ENCODE data around the gene GALNT10.

Gene GALNT10

GRCh38 chr5:154410786-154411185, 220.3 kb downstream of the GALNT10 start:
- DNase-seq = no peak

GRCh38 chr5:154411338-154411737, 220.8 kb downstream of the GALNT10 start:
- DNase-seq = no peak

- DNase-seq = no peak
These were observed 221.8 kb downstream of the GALNT10 start for GRCh38 chr5:154412316-154412715.

DNA sequence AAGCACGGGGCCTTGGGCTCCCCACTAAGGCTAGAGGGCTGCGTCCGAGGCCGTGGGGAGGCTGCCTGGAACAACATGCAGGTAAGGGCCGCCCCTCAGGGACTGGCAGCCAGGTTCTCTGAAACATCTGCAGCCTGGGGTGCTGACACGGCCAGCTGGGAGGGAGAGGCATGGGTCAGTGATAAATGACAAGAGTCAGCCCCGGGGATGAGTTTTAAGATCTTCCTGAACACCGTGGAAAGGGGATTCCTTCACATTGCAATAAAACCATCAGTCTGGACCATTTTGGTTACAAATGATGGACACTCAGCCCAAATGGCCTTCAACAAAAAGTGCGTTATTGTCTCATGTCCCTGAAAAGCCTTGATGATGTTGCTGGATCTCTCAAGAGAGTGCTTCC, 222.4 kb downstream of the GALNT10 start:
- no peak for DNase-seq

DNA sequence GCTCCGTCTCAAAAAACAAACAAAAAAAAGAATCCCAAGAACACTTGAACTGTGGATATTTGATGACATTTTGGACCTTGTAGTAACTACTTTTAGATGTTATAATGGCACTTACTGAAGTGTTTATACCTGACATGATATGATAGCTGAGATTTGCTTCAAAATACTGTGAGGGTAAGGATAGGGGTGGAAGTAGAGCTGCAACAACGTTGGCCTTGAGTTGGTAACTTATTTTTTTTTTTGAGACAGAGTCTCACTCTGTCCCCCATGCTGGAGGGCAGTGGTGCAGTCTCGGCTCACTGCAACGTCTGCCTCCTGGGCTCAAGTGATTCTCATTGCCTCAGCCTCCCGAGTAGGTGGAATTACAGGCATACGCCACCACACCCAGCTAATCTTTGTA, 224.6 kb downstream of the GALNT10 start:
- DNase-seq = no peak

DNA sequence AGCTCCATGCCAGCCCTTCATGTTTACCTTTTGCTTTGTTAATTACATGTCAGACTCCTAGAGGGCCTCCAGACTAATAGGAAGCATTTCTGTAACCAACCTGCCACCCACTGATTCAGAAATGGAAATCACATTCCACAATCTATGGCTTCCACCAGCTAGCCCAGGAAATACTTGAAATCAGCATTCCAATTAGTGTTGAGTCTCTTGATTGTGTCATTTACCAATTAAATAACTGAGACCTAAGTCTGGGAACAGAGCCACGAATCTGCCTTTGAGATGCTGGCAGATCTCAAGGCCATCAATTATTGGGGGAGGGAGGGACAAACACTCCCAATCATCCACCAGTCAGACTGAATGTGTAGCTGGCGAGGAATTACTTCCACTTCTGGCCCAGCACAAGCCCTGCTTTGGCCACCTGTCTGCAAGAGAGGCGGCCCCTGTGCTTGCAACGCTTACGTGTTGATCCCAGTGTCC, 227.8 kb downstream of the GALNT10 start:
- DNase-seq = no peak

DNA sequence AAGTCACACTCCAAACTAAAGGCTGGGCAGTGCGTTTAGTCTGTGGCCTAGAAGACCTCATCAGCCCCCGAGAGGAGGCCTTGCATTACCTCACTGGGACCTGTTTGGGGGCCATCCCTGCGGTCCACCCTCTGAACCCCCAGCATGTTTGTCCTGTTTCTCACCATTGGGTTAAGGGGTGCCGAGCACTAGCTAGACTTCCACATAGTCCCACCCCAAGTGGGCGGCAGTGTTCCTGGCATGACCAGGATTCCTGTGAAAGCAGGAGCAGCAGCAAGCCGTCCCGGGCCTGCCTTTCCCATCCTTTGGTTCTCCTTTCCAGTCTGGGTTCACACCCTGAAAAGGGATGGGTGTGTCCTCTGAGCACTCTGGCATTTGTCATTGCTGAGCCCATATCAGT, 228.7 kb downstream of the GALNT10 start:
- no peak for DNase-seq

GRCh38 chr5:154421868-154422267, 231.3 kb downstream of the GALNT10 start:
- no peak for DNase-seq

- no peak for DNase-seq
These were observed 231.8 kb downstream of the GALNT10 start for GRCh38 chr5:154422298-154422697.

DNA sequence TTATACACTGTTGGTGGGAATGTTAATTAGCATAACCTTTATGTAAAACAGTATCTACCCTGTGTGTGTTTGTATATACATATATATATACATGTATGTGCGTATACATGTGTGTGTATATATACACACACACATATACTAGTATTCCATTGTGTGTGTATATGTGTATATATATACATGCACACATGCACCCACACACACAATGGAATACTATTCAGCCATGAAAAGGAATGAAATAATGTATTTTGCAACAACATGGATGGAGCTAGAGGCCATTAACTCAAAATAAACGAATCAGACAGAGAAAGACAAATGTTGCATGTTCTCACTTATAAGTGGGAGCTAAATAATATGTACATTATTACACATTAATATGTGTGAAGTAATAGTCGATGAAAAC, 237.7 kb downstream of the GALNT10 start:
- DNase-seq = no peak

DNA sequence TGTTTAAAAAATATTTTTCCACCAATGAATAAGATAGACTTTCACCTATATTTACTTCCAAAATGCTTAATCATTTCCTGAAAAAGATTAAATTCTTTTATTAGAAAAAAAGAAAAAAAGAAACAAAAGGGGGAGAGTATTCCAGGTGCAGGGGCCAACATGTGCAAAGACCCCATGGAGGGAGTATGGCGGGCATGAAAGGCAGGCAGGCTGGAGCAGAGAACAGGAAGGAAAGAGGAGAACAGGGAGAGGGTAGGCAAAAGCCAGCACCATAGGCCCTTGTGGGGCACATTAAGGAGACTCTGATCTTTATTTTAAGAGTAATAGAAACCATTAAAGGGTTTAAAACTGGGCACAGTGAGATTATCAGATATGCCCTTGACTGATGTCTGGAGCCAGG, 238.8 kb downstream of the GALNT10 start:
- no peak for DNase-seq

GRCh38 chr5:154430466-154430865, 239.9 kb downstream of the GALNT10 start:
- no peak for DNase-seq

GRCh38 chr5:154430961-154431630, 240.6 kb downstream of the GALNT10 start:
- DNase-seq = no peak

- no peak for DNase-seq
These were observed 244.7 kb downstream of the GALNT10 start for GRCh38 chr5:154435226-154435625.

DNA sequence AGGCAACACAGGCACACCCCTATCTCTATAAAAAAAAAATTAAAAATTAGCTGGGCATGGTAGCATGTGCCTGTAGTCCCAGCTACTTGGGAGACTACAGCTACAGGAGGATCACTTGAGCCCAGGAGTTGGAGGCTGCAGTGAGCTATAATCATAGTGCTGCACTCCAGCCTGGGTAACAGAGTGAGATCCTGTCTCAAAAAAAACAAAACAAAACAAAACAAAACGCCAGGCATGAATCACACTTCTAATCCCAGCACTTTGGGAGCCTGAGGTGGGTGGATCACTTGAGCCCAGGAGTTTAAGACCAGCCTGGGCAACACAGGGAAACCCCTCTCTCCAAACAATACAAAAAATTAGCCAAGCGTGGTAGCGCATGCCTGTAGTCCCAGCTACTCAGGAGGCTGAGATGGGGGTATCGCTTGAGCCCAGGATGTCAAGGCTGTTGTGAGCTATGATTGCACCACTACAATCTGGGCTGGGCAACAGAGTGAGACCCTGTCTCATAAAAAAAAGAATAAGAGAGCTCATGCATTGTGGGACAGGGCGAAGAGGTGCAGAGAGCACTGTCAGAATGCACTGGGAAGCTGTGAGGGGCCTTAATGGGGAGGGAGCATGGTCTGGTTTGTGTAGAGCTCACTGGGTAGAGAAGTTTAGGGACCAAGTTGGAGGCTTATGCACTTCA, 246.9 kb downstream of the GALNT10 start:
- DNase-seq = no peak

- DNase-seq = no peak
These were observed 250.0 kb downstream of the GALNT10 start for GRCh38 chr5:154440540-154440939.

DNA sequence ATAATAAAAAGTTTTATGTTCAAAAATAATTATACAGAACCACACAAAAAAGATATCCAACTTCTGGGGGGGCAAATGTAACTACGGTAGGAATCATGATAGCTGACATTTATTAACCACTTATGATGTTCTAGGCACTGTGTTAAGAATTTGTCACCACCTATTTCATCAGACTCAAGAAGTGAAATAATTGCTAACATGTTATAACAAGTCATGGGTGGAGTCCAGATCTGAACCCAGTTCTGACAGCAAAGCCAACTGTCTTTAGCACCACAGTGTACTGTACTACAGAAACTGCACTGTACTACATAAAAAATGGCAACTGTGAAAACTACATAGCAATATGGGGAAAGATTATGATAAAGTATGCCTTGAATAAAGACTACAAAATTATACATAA, 252.3 kb downstream of the GALNT10 start:
- no peak for DNase-seq

DNA sequence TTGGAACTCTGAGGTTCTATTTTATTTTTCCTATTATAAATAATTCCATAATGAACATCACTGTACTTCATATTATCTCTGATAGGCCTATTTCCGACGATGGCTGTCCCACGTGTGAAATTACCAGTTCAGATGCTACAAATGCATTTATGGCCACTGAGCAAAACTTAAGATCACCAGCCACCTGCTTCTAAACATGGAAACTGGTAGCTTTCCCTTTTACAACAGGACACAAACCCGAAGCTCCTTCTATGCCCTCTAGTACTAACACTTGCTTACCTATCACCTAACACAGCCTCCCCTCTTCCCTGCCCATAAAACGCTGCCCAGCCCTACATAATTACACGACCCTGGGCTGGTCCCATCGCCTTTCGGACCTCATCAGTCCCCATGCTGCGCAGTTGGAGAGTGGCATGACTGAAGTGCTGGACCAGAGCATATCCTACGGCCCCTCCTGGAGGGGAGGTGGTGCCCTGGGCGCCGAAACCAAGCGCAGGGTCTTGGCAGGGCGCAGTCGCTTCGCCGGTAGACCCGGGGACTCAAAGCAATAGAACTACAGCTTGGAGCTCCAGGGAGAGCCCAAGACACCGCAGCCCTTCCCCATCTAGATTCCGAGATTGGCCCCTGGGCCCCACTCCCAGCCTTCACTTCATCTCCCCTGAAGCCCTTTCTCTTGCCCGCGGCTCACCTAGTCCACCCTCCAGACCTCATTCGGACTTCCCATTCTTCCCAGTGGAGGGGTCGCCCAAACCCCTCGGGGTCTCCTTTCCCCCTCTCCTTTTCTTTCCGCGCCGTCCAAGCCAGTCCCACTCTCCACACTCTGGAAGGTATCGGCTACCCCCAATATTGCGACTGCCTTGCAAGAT, 254.3 kb downstream of the GALNT10 start:
- peak; percentile 29 for DNase-seq

DNA sequence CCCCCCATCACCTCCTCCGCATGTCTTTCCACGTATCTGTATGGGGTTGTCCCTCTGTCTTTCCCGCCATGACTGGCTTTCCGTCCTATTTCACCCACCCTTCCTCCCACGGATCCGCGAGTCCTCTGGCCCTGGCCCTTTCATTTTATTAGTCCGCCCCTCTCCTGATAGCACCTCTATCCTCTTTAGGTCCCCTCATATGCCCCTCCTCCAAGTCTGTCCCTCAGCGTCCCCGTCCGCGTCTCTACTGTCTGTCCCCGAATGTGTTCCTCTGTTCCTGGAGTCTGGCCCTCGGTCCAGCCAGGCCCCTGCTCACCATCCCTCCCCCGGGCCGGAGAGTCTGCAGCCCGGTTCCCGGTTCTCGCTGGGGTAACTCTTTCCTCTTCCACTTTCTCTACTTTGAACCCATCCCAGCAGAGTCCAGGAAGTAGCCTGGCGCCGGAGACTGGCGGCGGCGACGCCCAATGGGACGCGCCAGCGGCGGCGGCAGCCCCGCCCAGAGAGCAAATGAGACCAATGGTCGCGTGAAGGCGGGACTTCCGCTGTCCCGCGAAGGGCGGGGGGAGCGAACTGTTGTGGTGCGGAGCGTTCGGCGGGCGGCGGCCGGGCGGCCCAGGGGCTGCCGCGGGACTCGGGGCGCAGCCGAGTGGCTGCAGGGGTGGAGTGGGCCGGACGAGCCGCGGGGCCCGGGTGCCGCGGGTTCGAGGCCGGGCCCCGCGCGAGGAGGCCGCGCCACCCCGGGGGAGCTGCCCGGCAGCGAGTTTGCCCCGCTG, 255.1 kb downstream of the GALNT10 start, which contains the start of gene SAP30L:
TSS of gene SAP30L (plus strand) at position 576 of the 773 bp plus-strand sequence. CDS start 608 bp downstream, outside the sequence.
- peak; percentile 77 for DNase-seq

GRCh38 chr5:154446195-154447088, 255.9 kb downstream of the GALNT10 start:
- no peak for DNase-seq

DNA sequence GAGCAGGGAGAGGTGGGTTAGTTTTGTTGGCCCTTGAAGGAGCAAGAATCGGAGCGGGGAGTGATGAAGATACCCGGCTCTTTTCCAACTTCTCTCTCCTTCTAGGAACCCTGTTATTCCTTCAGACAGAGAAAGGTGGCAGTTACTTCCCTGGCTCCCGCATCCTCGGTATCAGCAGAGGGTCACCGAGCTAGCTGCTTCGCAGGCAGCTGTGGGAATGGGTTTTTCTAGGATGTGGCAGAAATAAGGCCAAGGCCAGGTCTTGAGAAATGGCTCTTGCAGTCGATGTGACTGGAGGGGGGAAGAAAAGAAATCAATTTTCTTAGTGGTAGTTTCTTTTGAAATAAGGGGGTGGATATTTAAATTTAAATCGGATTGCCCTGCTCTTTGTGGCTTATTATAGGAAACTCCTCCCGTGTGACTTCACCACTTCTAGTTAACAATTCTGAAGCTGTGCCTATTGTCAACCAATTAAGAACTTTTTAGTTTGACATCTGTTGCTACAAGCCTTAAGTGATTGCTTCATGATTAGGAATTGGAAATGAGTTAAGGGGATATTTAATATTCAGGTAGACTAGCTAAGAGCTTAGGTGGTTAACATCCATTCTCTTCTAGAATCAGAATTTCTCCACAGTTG, 256.7 kb downstream of the GALNT10 start:
- no peak for DNase-seq

Measured in NCI-H526 treated with DMSO at 0.1 percent for 48 hours (cell line).